ENCODE measurements around the gene C1orf21.
A peak's percentile ranks its signal among the peaks of the same experiment; 100 is the strongest.

C1orf21 gene

GRCh38 chr1:184533049-184533448, 146.2 kb downstream of the C1orf21 start:
- Histone ChIP-seq H2BK120ac (ENCODE audit: low read depth, low read length) (no peak overlapping the region), H3K4ac (ENCODE audit: low read depth in 1 of 2, low read length in 2 of 2) (peak overlapping the region in 1 of 2 experiments; percentile 9), H3K9me3 (ENCODE audit: control insufficient read depth, low read length) (peaks cover 2% of the 10 kb centered on the region), H3K4me3 (ENCODE audit: insufficient read depth in 1 of 2, low read depth in 1 of 2, low read length in 2 of 2) (no peak overlapping the region), H2BK12ac (ENCODE audit: low read length in 2 of 2) (no peak overlapping the region), H3K14ac (ENCODE audit: low read length in 2 of 2) (no peak overlapping the region), H3K4me1 (ENCODE audit: control insufficient read depth, insufficient read depth, low read depth, low read length) (no peaks in the 10 kb centered on the region), H3K23ac (ENCODE audit: low read length in 2 of 2) (no peak overlapping the region), H2BK5ac (ENCODE audit: low read depth, low read length, poor library complexity, severe bottlenecking) (no peak overlapping the region), H2AK5ac (ENCODE audit: low read length, severe bottlenecking) (no peak overlapping the region), H2AFZ (ENCODE audit: low read depth, low read length) (no peak overlapping the region), H4K8ac (ENCODE audit: low read length) (no peak overlapping the region), H3K79me1 (replicated peaks; ENCODE audit: low read length, poor library complexity, severe bottlenecking) (peaks cover 5% of the 10 kb centered on the region), H3K9ac (ENCODE audit: low read length) (no peak overlapping the region), H3K27me3 (ENCODE audit: control insufficient read depth in 1 of 2, insufficient read depth in 1 of 2, low read length in 2 of 2) (no peaks in the 10 kb centered on the region), H3K27ac (ENCODE audit: low read length, poor library complexity, severe bottlenecking) (no peak overlapping the region), H3K18ac (ENCODE audit: low read depth in 1 of 2, low read length in 2 of 2) (no peak overlapping the region), H4K91ac (ENCODE audit: low read length) (no peak overlapping the region), H3K4me2 (ENCODE audit: low read length, poor library complexity, severe bottlenecking) (no peak overlapping the region), H2BK15ac (ENCODE audit: low read depth, poor library complexity, severe bottlenecking) (no peak overlapping the region), H3K36me3 (ENCODE audit: control insufficient read depth in 1 of 2, insufficient read depth in 2 of 2, low read depth in 1 of 2, low read length in 2 of 2) (no peaks in the 10 kb centered on the region)
- 91% methylated on average over 2 of the region's 2 CpGs for WGBS
- DNase-seq: no peak

- no peaks in the 10 kb centered on the region for H3K27me3 ChIP-seq (ENCODE audit: control insufficient read depth in 1 of 2, insufficient read depth in 1 of 2, low read length in 2 of 2)
- no peak for DNase-seq
- H3K4ac ChIP-seq (ENCODE audit: low read depth in 1 of 2, low read length in 2 of 2): no peak overlapping the region
- H2BK120ac ChIP-seq (ENCODE audit: low read depth, low read length): no peak overlapping the region
- no peak overlapping the region for H3K4me2 ChIP-seq (ENCODE audit: low read length, poor library complexity, severe bottlenecking)
- H4K8ac ChIP-seq (ENCODE audit: low read length): no peak overlapping the region
- WGBS: 93% methylated on average over 3 of the region's 4 CpGs
- H2AFZ ChIP-seq (ENCODE audit: low read depth, low read length): no peak overlapping the region
- H2AK5ac ChIP-seq (ENCODE audit: low read length, severe bottlenecking): no peak overlapping the region
- no peaks in the 10 kb centered on the region for H3K36me3 ChIP-seq (ENCODE audit: control insufficient read depth in 1 of 2, insufficient read depth in 2 of 2, low read depth in 1 of 2, low read length in 2 of 2)
- peaks cover 9% of the 10 kb centered on the region for H3K9me3 ChIP-seq (ENCODE audit: control insufficient read depth, low read length)
- no peak overlapping the region for H3K23ac ChIP-seq (ENCODE audit: low read length in 2 of 2)
- no peak overlapping the region for H3K4me3 ChIP-seq (ENCODE audit: insufficient read depth in 1 of 2, low read depth in 1 of 2, low read length in 2 of 2)
- no peak overlapping the region for H3K14ac ChIP-seq (ENCODE audit: low read length in 2 of 2)
- H3K27ac ChIP-seq (ENCODE audit: low read length, poor library complexity, severe bottlenecking): no peak overlapping the region
- H2BK5ac ChIP-seq (ENCODE audit: low read depth, low read length, poor library complexity, severe bottlenecking): no peak overlapping the region
- H4K91ac ChIP-seq (ENCODE audit: low read length): no peak overlapping the region
- peak overlapping the region in 1 of 2 experiments; percentile 17 for H2BK12ac ChIP-seq (ENCODE audit: low read length in 2 of 2)
- no peak overlapping the region for H3K18ac ChIP-seq (ENCODE audit: low read depth in 1 of 2, low read length in 2 of 2)
- no peak overlapping the region for H2BK15ac ChIP-seq (ENCODE audit: low read depth, poor library complexity, severe bottlenecking)
- no peaks in the 10 kb centered on the region for H3K4me1 ChIP-seq (ENCODE audit: control insufficient read depth, insufficient read depth, low read depth, low read length)
- H3K79me1 ChIP-seq (replicated peaks; ENCODE audit: low read length, poor library complexity, severe bottlenecking): peaks cover 5% of the 10 kb centered on the region
- no peak overlapping the region for H3K9ac ChIP-seq (ENCODE audit: low read length)
Observed at GRCh38 chr1:184533915-184534314, 147.1 kb downstream of the C1orf21 start.

GRCh38 chr1:184534690-184535089, 147.9 kb downstream of the C1orf21 start:
- peaks cover 5% of the 10 kb centered on the region for H3K79me1 ChIP-seq (replicated peaks; ENCODE audit: low read length, poor library complexity, severe bottlenecking)
- H4K91ac ChIP-seq (ENCODE audit: low read length): peak overlapping the region; percentile 8
- H3K14ac ChIP-seq (ENCODE audit: low read length in 2 of 2): no peak overlapping the region
- H3K4ac ChIP-seq (ENCODE audit: low read depth in 1 of 2, low read length in 2 of 2): no peak overlapping the region
- H2BK12ac ChIP-seq (ENCODE audit: low read length in 2 of 2): peak overlapping the region in 1 of 2 experiments; percentile 15
- H3K36me3 ChIP-seq (ENCODE audit: control insufficient read depth in 1 of 2, insufficient read depth in 2 of 2, low read depth in 1 of 2, low read length in 2 of 2): no peaks in the 10 kb centered on the region
- H3K27me3 ChIP-seq (ENCODE audit: control insufficient read depth in 1 of 2, insufficient read depth in 1 of 2, low read length in 2 of 2): no peaks in the 10 kb centered on the region
- H3K23ac ChIP-seq (ENCODE audit: low read length in 2 of 2): no peak overlapping the region
- H2BK5ac ChIP-seq (ENCODE audit: low read depth, low read length, poor library complexity, severe bottlenecking): no peak overlapping the region
- 86% methylated on average over 7 of the region's 7 CpGs for WGBS
- H3K27ac ChIP-seq (ENCODE audit: low read length, poor library complexity, severe bottlenecking): no peak overlapping the region
- no peak overlapping the region for H2BK120ac ChIP-seq (ENCODE audit: low read depth, low read length)
- H2AFZ ChIP-seq (ENCODE audit: low read depth, low read length): no peak overlapping the region
- H2BK15ac ChIP-seq (ENCODE audit: low read depth, poor library complexity, severe bottlenecking): peak overlapping the region; percentile 56
- peak overlapping the region; percentile 15 to 57 for H3K18ac ChIP-seq (ENCODE audit: low read depth in 1 of 2, low read length in 2 of 2)
- H3K9ac ChIP-seq (ENCODE audit: low read length): peak overlapping the region; percentile 63
- H3K4me1 ChIP-seq (ENCODE audit: control insufficient read depth, insufficient read depth, low read depth, low read length): no peaks in the 10 kb centered on the region
- DNase-seq: no peak
- peak overlapping the region; percentile 48 for H4K8ac ChIP-seq (ENCODE audit: low read length)
- peaks cover 11% of the 10 kb centered on the region for H3K9me3 ChIP-seq (ENCODE audit: control insufficient read depth, low read length)
- no peak overlapping the region for H3K4me3 ChIP-seq (ENCODE audit: insufficient read depth in 1 of 2, low read depth in 1 of 2, low read length in 2 of 2)
- H3K4me2 ChIP-seq (ENCODE audit: low read length, poor library complexity, severe bottlenecking): no peak overlapping the region
- H2AK5ac ChIP-seq (ENCODE audit: low read length, severe bottlenecking): no peak overlapping the region

GRCh38 chr1:184535191-184535970, 148.6 kb downstream of the C1orf21 start:
- Histone ChIP-seq H2BK15ac (ENCODE audit: low read depth, poor library complexity, severe bottlenecking) (no peak overlapping the region), H3K9ac (ENCODE audit: low read length) (peak overlapping the region; percentile 63), H2BK12ac (ENCODE audit: low read length in 2 of 2) (no peak overlapping the region), H3K4me2 (ENCODE audit: low read length, poor library complexity, severe bottlenecking) (no peak overlapping the region), H3K9me3 (ENCODE audit: control insufficient read depth, low read length) (peaks cover 11% of the 10 kb centered on the region), H4K8ac (ENCODE audit: low read length) (no peak overlapping the region), H3K23ac (ENCODE audit: low read length in 2 of 2) (no peak overlapping the region), H3K27ac (ENCODE audit: low read length, poor library complexity, severe bottlenecking) (no peak overlapping the region), H3K79me1 (replicated peaks; ENCODE audit: low read length, poor library complexity, severe bottlenecking) (peaks cover 5% of the 10 kb centered on the region), H4K91ac (ENCODE audit: low read length) (no peak overlapping the region), H3K27me3 (ENCODE audit: control insufficient read depth in 1 of 2, insufficient read depth in 1 of 2, low read length in 2 of 2) (no peaks in the 10 kb centered on the region), H3K14ac (ENCODE audit: low read length in 2 of 2) (no peak overlapping the region), H2BK5ac (ENCODE audit: low read depth, low read length, poor library complexity, severe bottlenecking) (no peak overlapping the region), H3K4ac (ENCODE audit: low read depth in 1 of 2, low read length in 2 of 2) (no peak overlapping the region), H2AFZ (ENCODE audit: low read depth, low read length) (no peak overlapping the region), H3K36me3 (ENCODE audit: control insufficient read depth in 1 of 2, insufficient read depth in 2 of 2, low read depth in 1 of 2, low read length in 2 of 2) (no peaks in the 10 kb centered on the region), H3K4me1 (ENCODE audit: control insufficient read depth, insufficient read depth, low read depth, low read length) (no peaks in the 10 kb centered on the region), H2BK120ac (ENCODE audit: low read depth, low read length) (no peak overlapping the region), H3K4me3 (ENCODE audit: insufficient read depth in 1 of 2, low read depth in 1 of 2, low read length in 2 of 2) (no peak overlapping the region), H3K18ac (ENCODE audit: low read depth in 1 of 2, low read length in 2 of 2) (no peak overlapping the region), H2AK5ac (ENCODE audit: low read length, severe bottlenecking) (no peak overlapping the region)
- DNase-seq: peak; percentile 86
- 75% methylated on average over 3 of the region's 5 CpGs for WGBS
